ENCODE results near the gene ATF3. TPM values are rescaled to one million over a fixed set of nuclear protein-coding genes. Genes with fewer than 3 reads are reported as not detected.

ATF3 gene
- polyA plus RNA-seq, 1 donor from 2014 or later: 7.2 TPM

- Histone ChIP-seq H3K9me2 (ENCODE audit: insufficient read depth, low read length) (no peaks in the 10 kb centered on the region), H3K27ac (ENCODE audit: low read length) (peak overlapping the region; percentile 63), H2AFZ (ENCODE audit: low read depth, low read length) (peak overlapping the region; percentile 45), H3K9ac (ENCODE audit: low read length) (peak overlapping the region; percentile 80), H3K4me2 (ENCODE audit: low read length) (peak overlapping the region; percentile 76), H3K9me3 (ENCODE audit: low read length) (no peaks in the 10 kb centered on the region), H3K4me3 (ENCODE audit: low read length) (peak overlapping the region; percentile 88), H3F3A (ENCODE audit: insufficient read depth, low read length, poor library complexity, severe bottlenecking) (peaks cover 4% of the 10 kb centered on the region), H4K20me1 (ENCODE audit: insufficient read depth) (no peaks in the 10 kb centered on the region), H3K36me3 (ENCODE audit: insufficient read depth, low read length) (no peaks in the 10 kb centered on the region), H3K27me3 (ENCODE audit: insufficient read depth, low read depth, low read length) (peaks cover 78% of the 10 kb centered on the region), H3K79me2 (replicated peaks; ENCODE audit: insufficient read depth, low read length) (no peaks in the 10 kb centered on the region)
- TF ChIP-seq MXI1 (conservative IDR thresholded peaks at IDR 0.05; ENCODE audit: poor library complexity, severe bottlenecking) (no peak), CTCF (IDR thresholded peaks at IDR 0.05; ENCODE audit: poor library complexity, severe bottlenecking) (no peak), EP300 (conservative IDR thresholded peaks at IDR 0.05; ENCODE audit: poor library complexity, severe bottlenecking) (no peak), SMC3 (conservative IDR thresholded peaks at IDR 0.05; ENCODE audit: poor library complexity) (no peak), EZH2 (IDR thresholded peaks at IDR 0.05; ENCODE audit: borderline replicate concordance, insufficient read depth, low read length, poor library complexity, severe bottlenecking) (no peak), REST (IDR thresholded peaks at IDR 0.05; ENCODE audit: borderline replicate concordance) (no peak), RAD21 (conservative IDR thresholded peaks at IDR 0.05) (no peak), TAF1 (IDR thresholded peaks at IDR 0.05; ENCODE audit: low read depth) (no peak), POLR2AphosphoS5 (IDR thresholded peaks at IDR 0.05) (no peak)
Measured at GRCh38 chr1:212607206-212607912, 1.2 kb upstream of the ATF3 start.

- TF ChIP-seq EZH2 (IDR thresholded peaks at IDR 0.05; ENCODE audit: borderline replicate concordance, insufficient read depth, low read length, poor library complexity, severe bottlenecking) (no peak), MXI1 (conservative IDR thresholded peaks at IDR 0.05; ENCODE audit: poor library complexity, severe bottlenecking) (no peak), SMC3 (conservative IDR thresholded peaks at IDR 0.05; ENCODE audit: poor library complexity) (no peak), REST (IDR thresholded peaks at IDR 0.05; ENCODE audit: borderline replicate concordance) (no peak), EP300 (conservative IDR thresholded peaks at IDR 0.05; ENCODE audit: poor library complexity, severe bottlenecking) (no peak), POLR2AphosphoS5 (IDR thresholded peaks at IDR 0.05) (no peak), TAF1 (IDR thresholded peaks at IDR 0.05; ENCODE audit: low read depth) (no peak)
- Histone ChIP-seq H3K36me3 (ENCODE audit: insufficient read depth, low read length) (no peaks in the 10 kb centered on the region), H3K9me3 (ENCODE audit: low read length) (no peaks in the 10 kb centered on the region), H4K20me1 (ENCODE audit: insufficient read depth) (no peaks in the 10 kb centered on the region), H3K4me3 (ENCODE audit: low read length) (peak overlapping the region; percentile 88), H3F3A (ENCODE audit: insufficient read depth, low read length, poor library complexity, severe bottlenecking) (peaks cover 4% of the 10 kb centered on the region), H3K9me2 (ENCODE audit: insufficient read depth, low read length) (no peaks in the 10 kb centered on the region), H3K9ac (ENCODE audit: low read length) (peak overlapping the region; percentile 80), H3K4me2 (ENCODE audit: low read length) (peak overlapping the region; percentile 76), H3K79me2 (replicated peaks; ENCODE audit: insufficient read depth, low read length) (no peaks in the 10 kb centered on the region), H3K27ac (ENCODE audit: low read length) (peak overlapping the region; percentile 63), H2AFZ (ENCODE audit: low read depth, low read length) (peak overlapping the region; percentile 45), H3K27me3 (ENCODE audit: insufficient read depth, low read depth, low read length) (peaks cover 75% of the 10 kb centered on the region)
Measured at GRCh38 chr1:212607913-212608391, 609 bp upstream of the ATF3 start.
